B cell (primary cell): ENCODE data around the gene ZNF33B. TPM values are rescaled to one million over a fixed set of nuclear protein-coding genes. Genes with fewer than 3 reads are reported as not detected.

Experiments
- ATAC-seq: fragments of 200-7000 bp; cut with Tn5 transposase; one replicate; pipeline ENCODE4 v1.10.0; 2021; ENCODE audit warnings: low read depth, mild to moderate bottlenecking, moderate number of reproducible peaks, moderate library complexity
- CTCF ChIA-PET: fragments of 350-600 bp; sonication (Branson Sonifier 250); formaldehyde crosslinking; loops from one replicate; lab custom pipeline; 2021; ENCODE audit warnings: antibody characterized with exemption, inconsistent platforms; lab: Charles Lee
- POLR2A ChIA-PET: fragments of 350-600 bp; sonication (Branson Sonifier 250); formaldehyde crosslinking; loops from one replicate; lab custom pipeline; 2021; ENCODE audit warnings: antibody characterized with exemption; lab: Charles Lee
- DNase-seq: peaks from one replicate; pipeline ENCODE4 v3.0.0; 2013
- H2AFZ ChIP-seq: 2 replicates; pipeline ENCODE4 v1.6.1; 2012; ENCODE audit warnings: mild to moderate bottlenecking, low read depth, low read length; ENCODE audit not compliant: insufficient read depth, poor library complexity, severe bottlenecking
- H3K27ac ChIP-seq, 2 donors: 1 replicate in 1 of 2; 2 replicates in 1 of 2; pipeline ENCODE4 v1.5.1; 2012 to 2013; ENCODE audit warnings: low read length in 2 of 2, mild to moderate bottlenecking in 2 of 2, moderate library complexity in 1 of 2
- H3K27me3 ChIP-seq, 4 experiments: fragments of 200-600 bp in 1 of 4; sonication (generic) in 1 of 4; replicated peaks in 1 of 4; 1 replicate in 2 of 4; 2 replicates in 2 of 4; pipeline versions ENCODE4 v1.6.1 to v1.7.0; 2013 to 2016; ENCODE audit warnings: low read length in 3 of 4, mild to moderate bottlenecking in 2 of 4, mixed read lengths in 1 of 4, moderate library complexity in 1 of 4; ENCODE audit not compliant: insufficient read depth in 4 of 4, control insufficient read depth in 3 of 4; ENCODE audit errors: control extremely low read depth in 1 of 4
- H3K36me3 ChIP-seq, 2 experiments: replicated peaks in 1 of 2; 1 replicate in 1 of 2; 2 replicates in 1 of 2; pipeline versions ENCODE4 v1.6.1 to v1.7.1; 2013; ENCODE audit warnings: low read length in 1 of 2; ENCODE audit not compliant: insufficient read depth in 2 of 2, control insufficient read depth in 1 of 2; ENCODE audit errors: control extremely low read depth in 1 of 2, extremely low read depth in 1 of 2
- H3K4me1 ChIP-seq, 2 donors: fragments of 200-600 bp in 1 of 2; sonication (generic) in 1 of 2; 1 replicate in 1 of 2; 2 replicates in 1 of 2; pipeline versions ENCODE4 v1.5.1 to v1.6.1; 2013 to 2017; ENCODE audit warnings: low read length in 2 of 2; ENCODE audit not compliant: control insufficient read depth in 2 of 2, insufficient read depth in 2 of 2
- H3K4me2 ChIP-seq: replicated peaks from 2 replicates; pipeline ENCODE3; 2012; ENCODE audit warnings: mild to moderate bottlenecking, low read depth, low read length; ENCODE audit not compliant: poor library complexity, severe bottlenecking
- H3K4me3 ChIP-seq, 5 experiments: fragments of 200-600 bp in 1 of 5; sonication (generic) in 1 of 5; 1 replicate in 3 of 5; 2 replicates in 2 of 5; pipeline versions ENCODE4 v1.5.1 to v1.7.0; 2011 to 2016; ENCODE audit warnings: low read length in 4 of 5, mild to moderate bottlenecking in 4 of 5, low read depth in 2 of 5, control low read depth in 1 of 5, moderate library complexity in 1 of 5; ENCODE audit not compliant: insufficient read depth in 1 of 5; ENCODE audit errors: control extremely low read depth in 1 of 5, extremely low read depth in 1 of 5
- H3K79me2 ChIP-seq: fragments of 200-600 bp; sonication (generic); one replicate; pipeline ENCODE4 v1.6.0; 2016; ENCODE audit warnings: low read length; ENCODE audit not compliant: control insufficient read depth, insufficient read depth
- H3K9ac ChIP-seq: fragments of 200-600 bp; sonication (generic); 2 replicates; pipeline ENCODE4 v1.6.1; 2017; ENCODE audit warnings: mild to moderate bottlenecking, low read length, moderate library complexity
- H3K9me3 ChIP-seq, 3 donors: one replicate each; pipeline versions ENCODE4 v1.6.1 to v1.7.1; 2013; ENCODE audit warnings: low read length in 2 of 3; ENCODE audit not compliant: control insufficient read depth in 2 of 3, insufficient read depth in 1 of 3; ENCODE audit errors: control extremely low read depth in 1 of 3
- H4K20me1 ChIP-seq: 2 replicates; pipeline ENCODE4 v1.6.0; 2012; ENCODE audit warnings: mild to moderate bottlenecking, low read length; ENCODE audit not compliant: insufficient read depth, control insufficient read depth, poor library complexity, severe bottlenecking
- H3K27ac Mint-ChIP-seq: one replicate; pipeline ENCODE4 v1.8.0; 2021; ENCODE audit warnings: mixed read lengths
- H3K27me3 Mint-ChIP-seq: one replicate; pipeline ENCODE4 v1.8.0; 2021; ENCODE audit warnings: mixed read lengths
- H3K4me1 Mint-ChIP-seq: one replicate; pipeline ENCODE4 v1.8.0; 2021; ENCODE audit warnings: mixed read lengths
- H3K4me3 Mint-ChIP-seq: one replicate; pipeline ENCODE4 v1.8.0; 2021; ENCODE audit warnings: mixed read lengths
- H3K9me3 Mint-ChIP-seq: one replicate; pipeline ENCODE4 v1.8.0; 2022; ENCODE audit warnings: mixed read lengths; ENCODE audit not compliant: insufficient read depth
- CTCF ChIP-seq: fragments of 200-600 bp; IDR thresholded peaks from one replicate; pipeline ENCODE4 v1.8.0; 2022; ENCODE audit warnings: antibody characterized with exemption, mild to moderate bottlenecking
- EZH2 ChIP-seq: IDR thresholded peaks from 2 replicates; pipeline ENCODE4 v1.6.1; 2012; ENCODE audit warnings: borderline replicate concordance, low read depth, mild to moderate bottlenecking, moderate library complexity, low read length; ENCODE audit not compliant: insufficient read depth, poor library complexity, severe bottlenecking
- WGBS: methylation state at CpG from one replicate; pipeline ENCODE4 v1.1.5; 2013; ENCODE audit warnings: missing lambda C conversion rate; ENCODE audit not compliant: insufficient coverage; 5-methylcytosine and 5-hydroxymethylcytosine counted together
- intact Hi-C: fragments of 100-400 bp; cut with micrococcal nuclease; formaldehyde crosslinking; loops from one replicate; pipeline ENCODE4 v1.10.0; 2022
- polyA plus RNA-seq: library from polyadenylated mRNA; depleted of rRNA; stranded (reverse); fragments of >200 nt; gene quantifications from 2 replicates; pipeline ENCODE4 v1.2.3, GENCODE V29; 2012
- total RNA-seq, 2 donors: library from RNA; stranded (reverse); fragments of 120-200 nt in 1 of 2; gene quantifications; 1 replicate in 1 of 2; 2 replicates in 1 of 2; pipeline versions ENCODE4 v1.2.3 to v1.2.4, GENCODE V29; 2013 to 2022

The ZNF33B gene
- total and polyA plus RNA-seq, 2 donors (not counting 1 experiment from before 2014, with no cell fraction given) = 15.5 to 66.9 TPM

GRCh38 chr10:42548254-42548653, 90.1 kb downstream of the ZNF33B start:
- TF ChIP-seq EZH2 (no peak), CTCF (no peak)
- CTCF ChIA-PET = no interaction called here
- H3K9me3 Mint-ChIP-seq = peaks cover 13% of the 10 kb centered on the region
- no peak overlapping the region for H3K27ac Mint-ChIP-seq
- WGBS = no CpG with 5 or more reads among the region's 3 CpGs
- H3K4me2 ChIP-seq = no peak overlapping the region
- ATAC-seq (no peak), DNase-seq (no peak)
- H3K36me3 ChIP-seq = peaks cover 1 to 7% of the 10 kb centered on the region in 2 experiments
- peaks cover 15 to 16% of the 10 kb centered on the region in 2 donors for H3K4me1 ChIP-seq
- H3K27me3 ChIP-seq = no peaks in the 10 kb centered on the region
- POLR2A ChIA-PET = no interaction called here
- peaks cover 41% of the 10 kb centered on the region for H3K4me1 Mint-ChIP-seq
- peaks cover 4 to 11% (median 5%) of the 10 kb centered on the region in 3 donors for H3K9me3 ChIP-seq
- H3K27me3 Mint-ChIP-seq = no peaks in the 10 kb centered on the region
- H2AFZ ChIP-seq = no peak overlapping the region
- no peak overlapping the region for H3K4me3 ChIP-seq
- no peak overlapping the region for H3K4me3 Mint-ChIP-seq
- intact Hi-C loops = no loop called here
- no peak overlapping the region for H3K9ac ChIP-seq
- peaks cover 32% of the 10 kb centered on the region for H3K79me2 ChIP-seq
- H4K20me1 ChIP-seq = no peaks in the 10 kb centered on the region
- no peak overlapping the region for H3K27ac ChIP-seq

GRCh38 chr10:42544945-42545344, 93.4 kb downstream of the ZNF33B start:
- Histone ChIP-seq H3K36me3 (peaks cover under 1 to 7% of the 10 kb centered on the region in 2 experiments), H3K4me2 (no peak overlapping the region), H4K20me1 (no peaks in the 10 kb centered on the region), H3K4me3 (no peak overlapping the region), H3K4me1 (no peaks in the 10 kb centered on the region), H3K27ac (no peak overlapping the region), H2AFZ (no peak overlapping the region), H3K79me2 (peaks cover 18% of the 10 kb centered on the region), H3K27me3 (no peaks in the 10 kb centered on the region), H3K9ac (no peak overlapping the region), H3K9me3 (peaks cover 9 to 24% (median 11%) of the 10 kb centered on the region in 3 donors)
- intact Hi-C loops = no loop called here
- peaks cover 16% of the 10 kb centered on the region for H3K4me1 Mint-ChIP-seq
- ChIA-PET CTCF (no interaction called here), POLR2A (no interaction called here)
- DNase-seq (no peak), ATAC-seq (no peak)
- no peaks in the 10 kb centered on the region for H3K27me3 Mint-ChIP-seq
- H3K27ac Mint-ChIP-seq = no peak overlapping the region
- H3K4me3 Mint-ChIP-seq = no peak overlapping the region
- peaks cover 23% of the 10 kb centered on the region for H3K9me3 Mint-ChIP-seq
- no peak for TF ChIP-seq CTCF
- TF ChIP-seq EZH2 = no peak
